GM23338 (cell line): Measurements from ENCODE around the gene GNLY.

Experiments used
- CREB1 ChIP-seq: fragments of 250-450 bp; sonication (Bioruptor Pico); IDR thresholded peaks from 2 replicates; pipeline ENCODE4 v1.5.0; 2020; ENCODE audit warnings: low read depth, mild to moderate bottlenecking, moderate library complexity
- CTCF ChIP-seq, 2 experiments: fragments of 200-600 bp in 1 of 2; sonication (generic) in 1 of 2; conservative IDR thresholded peaks; 2 replicates each; pipeline versions ENCODE4 v1.5.1 to v1.6.1; 2016 to 2017; ENCODE audit warnings: antibody characterized with exemption in 2 of 2, low read depth in 2 of 2, mild to moderate bottlenecking in 2 of 2, moderate library complexity in 1 of 2
- ETS1 ChIP-seq: IDR thresholded peaks from 2 replicates; pipeline ENCODE4 v1.6.1; 2016; ENCODE audit warnings: antibody characterized with exemption
- EZH2 ChIP-seq: fragments of 200-600 bp; sonication (generic); IDR thresholded peaks from one replicate; pipeline ENCODE4 v1.8.0; 2017; ENCODE audit warnings: antibody characterized with exemption, mild to moderate bottlenecking, low read depth; ENCODE audit not compliant: unreplicated experiment
- EZH2phosphoT487 ChIP-seq: fragments of 200-600 bp; sonication (generic); IDR thresholded peaks from one replicate; pipeline ENCODE4 v1.8.1; 2018; ENCODE audit warnings: antibody characterized with exemption; ENCODE audit not compliant: unreplicated experiment
- POLR2AphosphoS5 ChIP-seq: IDR thresholded peaks from 2 replicates; pipeline ENCODE4 v1.6.1; 2016; ENCODE audit warnings: antibody characterized with exemption, low read depth
- REST ChIP-seq: IDR thresholded peaks from one replicate; pipeline ENCODE4 v1.6.1; 2018; ENCODE audit warnings: antibody characterized with exemption; ENCODE audit not compliant: unreplicated experiment
- ZNF114 ChIP-seq: fragments of 250-450 bp; sonication (Bioruptor Pico); IDR thresholded peaks from 2 replicates; pipeline ENCODE4 v1.5.0; 2020; ENCODE audit warnings: mild to moderate bottlenecking, moderate library complexity

GRCh38 chr2:85695121-85695520 is 963 bp downstream of the GNLY start:
- no peak for TF ChIP-seq CTCF (conservative IDR thresholded peaks at IDR 0.05; ENCODE audit: low read depth in 2 of 2)
- no peak for TF ChIP-seq EZH2
- TF ChIP-seq ETS1 = no peak
- TF ChIP-seq POLR2AphosphoS5 = no peak
- no peak for TF ChIP-seq REST
- no peak for TF ChIP-seq EZH2phosphoT487
- no peak for TF ChIP-seq CREB1 (CRISPR knock-in tag)
- TF ChIP-seq ZNF114 (CRISPR knock-in tag) = no peak
